NCI-H187 treated with DMSO at 0.1 percent for 48 hours (cell line): ENCODE data around the gene TSPAN32.

ENCODE experiments used
- DNase-seq: peaks from one replicate; lab custom pipeline; 2025; lab: John Stamatoyannopoulos, UW

Gene TSPAN32

GRCh38 chr11:2301631-2302305 lies at the start of gene TSPAN32, which contains the start of gene C11orf21:
TSPAN32 (plus strand) TSS chr11:2302013; CDS start chr11:2302150, 137 bp downstream.
C11orf21 (minus strand) TSS chr11:2301918; CDS start chr11:2301808, 110 bp downstream.
- no peak for DNase-seq

- DNase-seq: no peak
Measured at GRCh38 chr11:2252018-2252417, 49.8 kb upstream of the TSPAN32 start.

GRCh38 chr11:2256293-2256913 lies 45.4 kb upstream of the TSPAN32 start:
- DNase-seq: no peak

GRCh38 chr11:2256951-2257700 lies 44.7 kb upstream of the TSPAN32 start:
- no peak for DNase-seq

GRCh38 chr11:2258501-2259465 lies 43.0 kb upstream of the TSPAN32 start:
- DNase-seq: no peak

- no peak for DNase-seq
Measured at GRCh38 chr11:2259466-2259830, 42.4 kb upstream of the TSPAN32 start.

- no peak for DNase-seq
Measured at GRCh38 chr11:2259897-2260451, 41.8 kb upstream of the TSPAN32 start.

GRCh38 chr11:2260491-2261364 lies 41.1 kb upstream of the TSPAN32 start:
- DNase-seq: no peak

GRCh38 chr11:2261436-2262230 lies 40.2 kb upstream of the TSPAN32 start:
- no peak for DNase-seq

- DNase-seq: no peak
Measured at GRCh38 chr11:2262301-2263070, 39.3 kb upstream of the TSPAN32 start.

- DNase-seq: no peak
Measured at GRCh38 chr11:2263071-2263565, 38.7 kb upstream of the TSPAN32 start.

GRCh38 chr11:2263724-2264360 lies 38.0 kb upstream of the TSPAN32 start:
- no peak for DNase-seq

GRCh38 chr11:2264366-2265053 lies 37.3 kb upstream of the TSPAN32 start:
- DNase-seq: no peak

GRCh38 chr11:2265396-2265795 lies 36.4 kb upstream of the TSPAN32 start:
- DNase-seq: no peak

- DNase-seq: no peak
Measured at GRCh38 chr11:2265854-2266585, 35.8 kb upstream of the TSPAN32 start.

GRCh38 chr11:2266586-2267305 lies 35.1 kb upstream of the TSPAN32 start:
- DNase-seq: no peak
